GM18873 (cell line): Measurements from ENCODE around the gene THBS2.
"Not testable (repeated sequence)": the region's sequence is repeated elsewhere in the genome, so short reads cannot be mapped to it uniquely, and the experiment has no call there.

Source experiments
- ATAC-seq: cut with Tn5 transposase; IDR thresholded peaks from one replicate; pipeline ENCODE4 v1.9.1; 2021; ENCODE audit warnings: mild to moderate bottlenecking, moderate library complexity, moderate number of reproducible peaks; ENCODE audit not compliant: unreplicated experiment, low FRiP score

The THBS2 gene

GRCh38 chr6:169189182-169189581 lies 64.5 kb downstream of the THBS2 start:
- ATAC-seq = no peak

- ATAC-seq = no peak
These were observed 65.2 kb downstream of the THBS2 start for GRCh38 chr6:169188475-169188874.

- ATAC-seq = no peak
These were observed 65.6 kb downstream of the THBS2 start for GRCh38 chr6:169188051-169188470.

- ATAC-seq = no peak
These were observed 67.0 kb downstream of the THBS2 start for GRCh38 chr6:169186496-169187169.

DNA sequence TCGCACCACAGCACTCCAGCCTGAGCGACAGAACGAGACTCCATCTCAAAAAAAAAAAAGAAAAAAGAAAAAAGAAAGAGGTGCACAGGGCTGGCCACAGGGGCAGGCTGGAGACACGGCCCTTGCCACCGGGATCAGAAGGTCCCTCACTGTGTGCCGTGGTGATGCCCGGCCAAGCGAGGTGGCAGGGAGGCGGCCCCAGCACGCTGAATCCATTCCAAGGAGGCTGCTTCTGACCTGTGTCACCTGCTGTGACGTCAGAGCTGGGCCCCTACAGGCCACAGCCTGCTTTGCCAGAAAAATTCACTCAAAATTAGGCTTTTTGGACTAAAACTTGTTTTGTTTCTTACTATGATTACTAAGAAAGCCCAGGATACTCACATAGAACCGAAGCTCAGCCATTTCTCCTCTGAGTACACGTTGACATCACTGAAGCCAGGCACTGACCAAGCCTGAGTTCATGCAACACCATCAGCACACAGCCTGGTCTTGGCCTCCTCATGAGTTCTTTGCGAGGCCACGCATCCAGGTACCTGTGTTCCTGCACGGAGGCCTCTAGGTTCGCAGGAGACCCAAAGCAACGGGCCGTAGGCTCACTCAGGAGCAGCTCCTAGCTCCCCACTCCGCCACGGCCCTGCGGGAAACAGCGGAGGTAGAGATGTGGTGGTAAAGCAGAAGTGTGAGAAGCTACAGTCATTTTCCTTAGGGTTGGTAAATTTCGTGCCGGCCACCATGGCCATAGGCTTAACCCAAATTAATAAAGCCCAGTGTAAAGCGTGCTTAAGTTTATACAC lies 67.8 kb downstream of the THBS2 start:
- no peak for ATAC-seq

- ATAC-seq = no peak
These were observed 68.6 kb downstream of the THBS2 start for GRCh38 chr6:169185011-169185521.

DNA sequence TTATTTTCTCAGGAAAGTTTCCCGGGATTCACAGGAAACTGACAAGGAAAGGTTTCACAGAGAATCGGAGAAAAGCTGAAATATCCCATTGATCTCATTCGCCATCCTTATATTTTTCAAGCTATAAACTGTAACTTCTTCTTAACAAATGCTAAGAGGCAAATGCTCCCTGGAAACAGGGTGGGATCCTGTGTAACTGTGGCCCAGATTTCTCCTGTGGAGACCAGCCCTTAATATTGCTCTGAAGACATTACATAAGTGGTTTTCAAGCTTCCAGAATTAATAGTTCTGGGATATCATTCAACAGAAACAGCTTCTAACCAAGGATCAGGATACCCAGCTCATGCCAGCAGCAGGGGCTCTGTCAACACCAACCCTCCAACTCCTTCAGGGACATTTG lies 69.2 kb downstream of the THBS2 start:
- no peak for ATAC-seq

DNA sequence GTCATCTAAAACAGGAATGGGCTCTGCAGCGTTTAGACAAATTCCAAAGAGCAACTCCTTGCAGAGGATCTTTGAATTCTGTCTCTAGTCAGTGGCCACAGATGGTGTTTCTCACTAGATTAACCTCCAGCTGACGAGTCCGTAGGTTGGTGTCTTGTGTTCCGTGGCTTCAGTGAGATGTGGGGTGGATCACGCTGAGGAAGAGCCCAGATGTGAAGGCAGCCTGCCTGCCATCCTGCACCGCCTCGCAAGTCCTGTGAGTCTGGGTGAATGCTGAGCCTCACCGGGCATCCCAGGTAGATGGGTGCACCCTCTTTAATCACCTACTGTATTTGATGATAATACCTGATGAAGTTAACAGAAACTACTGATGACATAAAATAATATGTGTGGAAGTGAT lies 70.4 kb downstream of the THBS2 start:
- ATAC-seq = no peak

- not testable (repeated sequence) for ATAC-seq
These were observed 73.8 kb downstream of the THBS2 start for GRCh38 chr6:169179831-169180230.

GRCh38 chr6:169177516-169178166 lies 76.0 kb downstream of the THBS2 start:
- ATAC-seq = no peak

DNA sequence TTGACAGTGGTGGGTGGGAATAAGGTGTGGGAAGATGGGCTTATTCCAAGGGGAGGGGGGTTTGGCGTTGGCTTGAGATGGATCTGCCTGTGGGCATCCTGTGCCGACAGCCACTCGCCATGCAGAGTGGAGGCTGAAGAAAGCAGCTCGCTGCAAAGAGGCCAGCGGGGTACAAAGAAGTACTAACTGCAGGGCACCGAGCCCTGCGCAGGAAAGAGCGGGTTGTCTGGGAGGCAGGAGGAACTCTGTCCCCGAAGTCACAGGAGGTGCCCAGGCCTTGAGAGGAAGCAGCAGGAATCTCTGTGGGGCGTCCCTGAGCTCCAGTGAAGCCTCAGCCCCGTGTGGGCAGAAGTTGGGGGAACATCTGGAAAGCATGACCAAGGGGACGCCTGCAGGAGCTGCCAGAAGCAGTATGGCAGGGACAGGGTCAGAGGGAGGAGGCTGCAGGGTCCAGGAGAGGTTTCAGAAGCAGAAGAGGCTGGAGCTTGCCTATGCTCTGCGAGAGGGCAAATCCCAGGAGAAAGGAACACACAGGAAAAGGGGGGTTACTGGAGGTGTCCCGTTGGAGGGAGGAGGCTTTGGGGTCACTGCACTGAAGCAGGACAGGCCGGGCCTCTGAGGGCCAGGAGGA lies 77.2 kb downstream of the THBS2 start:
- no peak for ATAC-seq

DNA sequence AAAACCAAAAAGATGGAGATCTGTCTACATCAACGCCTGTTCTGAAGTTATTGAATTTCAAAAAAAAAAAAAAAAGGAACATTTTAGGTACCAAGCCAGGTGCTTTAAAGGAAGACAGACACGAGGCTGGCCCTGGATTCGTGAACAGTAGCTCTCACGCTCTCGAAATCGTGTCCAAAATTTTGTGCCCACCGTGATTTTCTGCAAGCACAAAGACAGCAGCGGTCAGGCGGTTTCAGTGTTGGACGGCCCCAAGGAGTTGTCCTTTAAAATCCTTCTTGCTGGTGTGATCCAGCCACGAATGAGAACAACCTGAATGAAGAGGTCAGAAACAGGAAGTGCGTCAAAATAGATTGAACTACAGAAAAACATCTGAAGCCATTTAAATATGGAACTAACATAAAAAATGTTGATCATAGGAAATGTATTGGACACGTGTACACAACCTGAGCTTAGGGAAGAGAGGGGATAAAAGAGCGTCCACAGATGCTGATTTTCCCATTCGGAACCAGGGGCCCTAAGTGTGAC lies 78.2 kb downstream of the THBS2 start:
- no peak for ATAC-seq

DNA sequence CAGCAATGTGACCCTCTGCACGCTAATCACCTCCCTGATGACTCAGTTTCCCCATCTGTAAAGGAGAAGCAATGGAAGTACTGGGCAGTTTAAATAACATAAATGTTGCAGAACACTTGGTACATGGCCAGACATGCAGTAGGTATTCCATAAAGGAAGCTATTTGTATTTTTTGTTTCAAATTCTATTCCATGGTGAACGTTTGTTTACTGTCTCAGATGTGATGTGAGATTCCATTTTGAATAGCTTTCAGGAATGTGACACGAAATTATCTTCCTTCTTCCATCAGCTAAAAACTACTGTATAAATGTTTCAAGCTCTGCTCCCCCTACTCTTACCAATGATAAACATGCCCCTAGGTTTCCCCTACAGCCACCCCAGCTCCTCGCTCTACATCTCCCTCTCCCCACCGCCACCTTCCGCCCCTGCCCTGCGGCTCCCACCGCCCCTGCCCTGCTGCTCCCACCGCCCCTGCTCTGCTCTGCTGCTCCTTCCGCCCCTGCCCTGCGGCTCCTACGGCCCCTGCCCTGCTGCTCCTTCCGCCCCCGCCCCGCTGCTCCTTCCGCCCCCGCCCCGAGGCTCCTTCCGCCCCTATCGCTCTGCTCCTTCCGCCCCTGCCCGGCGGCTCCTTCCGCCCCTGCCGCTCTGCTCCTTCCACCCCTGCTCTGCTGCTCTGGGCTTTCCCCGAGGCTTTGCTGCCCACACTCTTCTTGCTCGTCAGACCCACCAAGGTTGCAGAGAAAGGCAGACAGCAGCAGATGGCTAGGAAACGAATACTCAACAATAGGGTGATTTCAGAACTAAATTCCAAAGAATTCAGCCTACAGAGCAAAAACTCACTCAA lies 78.9 kb downstream of the THBS2 start:
- ATAC-seq = no peak

- ATAC-seq = no peak
These were observed 79.9 kb downstream of the THBS2 start for GRCh38 chr6:169173532-169174268.

DNA sequence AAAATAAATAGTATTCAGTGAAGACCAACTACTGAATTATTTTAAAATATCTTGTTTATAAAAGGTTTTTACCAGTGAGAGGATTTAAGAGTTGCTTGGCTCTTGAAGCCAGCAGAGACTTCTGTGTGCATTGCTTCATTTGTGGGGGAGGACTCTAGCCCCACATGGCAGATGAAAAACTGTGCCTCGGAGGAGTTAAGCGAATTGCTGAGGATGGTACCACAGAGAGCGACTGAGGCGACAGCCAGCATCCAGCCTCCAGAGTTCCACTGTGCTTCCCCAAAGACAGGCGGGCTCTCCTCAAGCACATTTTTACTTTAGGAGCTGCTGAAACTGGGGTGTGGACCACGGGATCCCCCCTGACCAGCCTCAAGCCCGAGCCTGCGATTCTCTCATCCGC lies 80.7 kb downstream of the THBS2 start:
- no peak for ATAC-seq

DNA sequence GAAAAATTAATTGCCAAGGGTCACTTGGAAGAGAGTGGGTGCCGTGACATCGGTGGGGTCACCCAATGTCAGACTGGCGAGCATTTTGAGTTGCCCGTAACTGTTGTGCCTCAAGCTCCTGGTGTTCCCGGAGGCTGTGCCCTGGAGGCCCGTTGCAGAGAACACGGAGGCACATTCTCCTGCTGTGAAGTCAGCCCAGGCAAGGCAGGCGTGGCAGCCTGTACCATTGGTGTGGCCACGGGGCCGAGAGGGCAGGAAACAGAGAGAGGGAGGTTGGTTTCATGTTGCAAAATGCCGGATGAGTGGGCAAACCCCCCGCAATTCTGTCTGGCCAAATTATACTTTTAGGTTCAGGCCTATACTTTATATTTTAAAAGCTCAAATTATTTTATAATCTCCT lies 81.2 kb downstream of the THBS2 start:
- ATAC-seq = no peak

DNA sequence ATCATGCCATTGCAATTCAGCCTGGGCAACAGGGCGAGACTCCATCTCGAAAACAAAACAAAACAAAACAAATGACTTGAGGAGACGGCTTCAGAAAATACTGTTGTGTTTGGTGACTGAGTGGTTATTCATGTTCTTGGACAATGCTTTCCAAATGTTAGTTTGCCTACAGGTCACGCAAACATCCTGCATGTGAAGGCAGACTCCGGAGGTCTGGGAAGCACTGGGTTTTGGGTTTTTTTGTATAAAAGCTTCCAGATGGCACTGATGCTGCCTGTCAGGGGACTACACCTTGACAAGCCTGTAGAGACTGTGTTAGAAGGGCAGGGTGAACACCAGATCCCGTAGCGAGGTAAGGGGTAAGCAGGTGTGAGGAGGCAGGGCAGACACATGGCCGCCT lies 81.7 kb downstream of the THBS2 start:
- ATAC-seq = no peak

GRCh38 chr6:169171016-169171415 lies 82.6 kb downstream of the THBS2 start:
- no peak for ATAC-seq

- ATAC-seq = no peak
These were observed 83.1 kb downstream of the THBS2 start for GRCh38 chr6:169170583-169170955.
